Mucosa of rectum (tissue), 2 donors: ENCODE data around the gene ARHGAP45.
A peak's percentile ranks its signal among the peaks of the same experiment; 100 is the strongest.

ENCODE experiments used
- H3K27ac ChIP-seq, 2 donors: one replicate each; pipeline ENCODE4 v1.7.0; 2013; ENCODE audit warnings: inconsistent platforms in 2 of 2, low read depth in 2 of 2, low read length in 2 of 2
- H3K27me3 ChIP-seq, 2 donors: one replicate each; pipeline ENCODE4 v1.7.0; 2013; ENCODE audit warnings: low read length in 2 of 2; ENCODE audit not compliant: control insufficient read depth in 2 of 2, insufficient read depth in 2 of 2
- H3K36me3 ChIP-seq, 2 donors: one replicate each; pipeline ENCODE4 v1.7.0; 2013; ENCODE audit warnings: low read length in 2 of 2; ENCODE audit not compliant: control insufficient read depth in 2 of 2, insufficient read depth in 2 of 2
- H3K4me1 ChIP-seq, 2 donors: one replicate each; pipeline ENCODE4 v1.7.0; 2013; ENCODE audit warnings: low read length in 2 of 2, mild to moderate bottlenecking in 1 of 2; ENCODE audit not compliant: control insufficient read depth in 2 of 2, insufficient read depth in 2 of 2
- H3K4me3 ChIP-seq, 2 donors: one replicate each; pipeline ENCODE4 v1.7.0; 2013; ENCODE audit warnings: low read length in 2 of 2
- H3K9ac ChIP-seq, 2 donors: one replicate each; pipeline ENCODE4 v1.7.0; 2013; ENCODE audit warnings: low read length in 2 of 2, low read depth in 1 of 2, mild to moderate bottlenecking in 1 of 2
- H3K9me3 ChIP-seq, 2 donors: one replicate each; pipeline ENCODE4 v1.7.0; 2013; ENCODE audit warnings: low read length in 2 of 2; ENCODE audit not compliant: control insufficient read depth in 2 of 2
- donor health status: healthy.
- donor health status: Normal muscosa, but diverticular disease.

The ARHGAP45 gene

DNA sequence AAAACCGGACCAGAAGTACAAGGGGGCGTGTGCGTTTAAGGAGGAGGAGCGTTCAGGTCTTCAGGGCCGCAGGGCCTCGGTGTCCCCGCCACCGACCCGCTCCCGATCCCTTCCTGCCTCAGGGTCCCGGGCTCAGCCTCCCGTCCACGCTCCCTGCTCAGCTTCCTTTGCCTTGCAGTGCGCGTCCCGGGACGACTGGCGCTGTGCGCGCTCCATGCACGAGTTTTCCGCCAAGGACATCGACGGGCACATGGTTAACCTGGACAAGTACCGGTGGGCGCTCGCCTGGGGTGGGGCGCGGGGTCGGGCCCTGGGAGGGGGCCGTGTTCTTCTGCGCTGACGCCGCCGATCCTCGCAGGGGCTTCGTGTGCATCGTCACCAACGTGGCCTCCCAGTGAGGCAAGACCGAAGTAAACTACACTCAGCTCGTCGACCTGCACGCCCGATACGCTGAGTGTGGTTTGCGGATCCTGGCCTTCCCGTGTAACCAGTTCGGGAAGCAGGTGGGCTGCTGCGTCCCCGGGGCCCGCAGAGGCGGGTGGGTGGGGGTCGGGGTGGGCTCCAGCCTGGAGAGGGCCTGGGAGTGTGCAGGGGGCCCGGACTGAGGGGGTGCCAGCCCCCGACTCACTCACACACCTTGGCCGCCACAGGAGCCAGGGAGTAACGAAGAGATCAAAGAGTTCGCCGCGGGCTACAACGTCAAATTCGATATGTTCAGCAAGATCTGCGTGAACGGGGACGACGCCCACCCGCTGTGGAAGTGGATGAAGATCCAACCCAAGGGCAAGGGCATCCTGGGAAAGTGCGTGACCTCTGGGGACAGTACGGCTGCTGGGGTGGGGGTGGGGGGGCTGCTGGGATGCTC, 38.3 kb downstream of the ARHGAP45 start:
- Histone ChIP-seq H3K36me3 (peaks cover 0 to 6% of the 10 kb centered on the region in 2 donors), H3K27me3 (no peaks in the 10 kb centered on the region), H3K9ac (peak overlapping the region; percentile 70 to 90), H3K4me1 (peaks cover 24% of the 10 kb centered on the region in 2 donors), H3K27ac (peak overlapping the region; percentile 99), H3K9me3 (no peaks in the 10 kb centered on the region), H3K4me3 (peak overlapping the region; percentile 76 to 77)

DNA sequence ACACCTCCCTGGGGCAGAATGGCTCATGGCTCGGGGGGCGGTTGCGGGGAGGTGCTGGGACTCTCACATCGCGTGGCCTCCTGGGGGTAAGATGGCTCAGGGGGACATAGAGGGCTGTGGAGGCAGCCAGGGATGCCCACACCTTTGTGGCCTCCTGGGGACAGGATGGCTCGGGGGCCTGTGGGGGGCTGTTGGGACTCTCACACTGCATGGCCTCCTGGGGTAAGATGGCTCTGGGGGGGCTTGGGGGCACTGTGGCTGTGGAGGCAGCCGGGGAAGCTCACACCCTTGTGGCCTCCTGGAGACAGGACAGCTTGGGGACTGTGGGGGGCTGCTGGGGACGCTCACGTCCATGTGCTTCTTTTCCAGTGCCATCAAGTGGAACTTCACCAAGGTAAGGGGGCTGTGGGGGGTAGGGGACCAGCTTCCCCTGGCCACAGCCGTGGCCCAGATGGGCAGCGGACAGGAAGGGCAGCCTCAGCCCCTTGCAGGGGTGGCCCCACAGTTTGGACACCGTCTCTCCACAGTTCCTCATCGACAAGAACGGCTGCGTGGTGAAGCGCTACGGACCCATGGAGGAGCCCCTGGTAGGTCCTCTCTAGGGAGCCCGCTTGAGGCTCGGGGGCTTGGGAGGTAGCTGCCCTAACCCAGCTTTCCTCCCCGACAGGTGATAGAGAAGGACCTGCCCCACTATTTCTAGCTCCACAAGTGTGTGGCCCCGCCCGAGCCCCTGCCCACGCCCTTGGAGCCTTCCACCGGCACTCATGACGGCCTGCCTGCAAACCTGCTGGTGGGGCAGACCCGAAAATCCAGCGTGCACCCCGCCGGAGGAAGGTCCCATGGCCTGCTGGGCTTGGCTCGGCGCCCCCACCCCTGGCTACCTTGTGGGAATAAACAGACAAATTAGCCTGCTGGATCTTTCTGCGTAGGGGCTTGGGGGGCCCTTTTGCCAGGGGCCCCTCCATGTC, 39.2 kb downstream of the ARHGAP45 start:
- Histone ChIP-seq H3K9ac (no peak overlapping the region), H3K36me3 (peaks cover 3 to 11% of the 10 kb centered on the region in 2 donors), H3K4me1 (peaks cover 24% of the 10 kb centered on the region in 2 donors), H3K9me3 (no peaks in the 10 kb centered on the region), H3K4me3 (no peak overlapping the region), H3K27ac (no peak overlapping the region), H3K27me3 (no peaks in the 10 kb centered on the region)

DNA sequence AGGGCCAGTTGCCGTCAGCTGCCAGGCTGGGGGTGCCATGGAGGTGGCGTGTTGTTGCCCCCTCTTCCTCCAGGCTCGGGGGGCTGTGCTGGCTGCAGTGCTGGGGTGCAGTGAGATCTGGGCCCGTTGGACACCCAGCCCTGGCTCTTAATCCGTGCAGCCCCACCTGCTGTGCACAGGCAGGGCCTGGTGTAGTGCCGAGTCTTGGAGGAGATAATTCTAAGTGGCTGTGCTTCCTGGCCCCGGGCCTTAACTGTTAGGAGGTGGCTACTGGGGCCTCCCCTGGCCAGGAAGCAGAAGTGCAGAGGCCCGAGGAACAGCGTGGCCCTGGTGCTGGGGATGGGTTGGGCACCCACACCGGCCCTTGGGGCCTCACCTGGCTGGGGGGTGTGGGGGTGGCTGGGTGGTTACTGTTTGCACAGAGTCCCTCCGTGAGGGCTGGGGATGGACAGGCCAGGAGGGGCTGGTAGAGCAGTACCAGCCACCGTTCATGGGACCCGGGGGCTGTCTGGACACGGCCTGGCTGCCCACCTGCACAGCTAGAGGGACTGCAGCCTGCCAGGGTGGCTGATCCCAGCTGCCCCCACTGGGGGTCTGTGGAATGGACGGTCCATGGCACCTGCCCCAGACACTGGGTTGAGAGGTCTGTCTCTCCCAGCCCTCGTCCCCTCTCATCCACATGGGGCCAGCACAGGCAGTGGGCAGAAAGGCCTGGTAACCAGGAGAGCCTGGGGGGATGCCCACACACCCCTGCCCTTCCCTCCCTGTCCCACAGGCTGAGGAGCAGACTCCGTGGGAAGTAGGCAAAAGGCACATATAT, 40.1 kb downstream of the ARHGAP45 start:
- H3K4me3 ChIP-seq, result no peak overlapping the region
- H3K27ac ChIP-seq, result no peak overlapping the region
- H3K9me3 ChIP-seq, result no peaks in the 10 kb centered on the region
- peaks cover 3 to 11% of the 10 kb centered on the region in 2 donors for H3K36me3 ChIP-seq
- H3K27me3 ChIP-seq, result no peaks in the 10 kb centered on the region
- no peak overlapping the region for H3K9ac ChIP-seq
- H3K4me1 ChIP-seq, result peaks cover 15 to 22% of the 10 kb centered on the region in 2 donors

DNA sequence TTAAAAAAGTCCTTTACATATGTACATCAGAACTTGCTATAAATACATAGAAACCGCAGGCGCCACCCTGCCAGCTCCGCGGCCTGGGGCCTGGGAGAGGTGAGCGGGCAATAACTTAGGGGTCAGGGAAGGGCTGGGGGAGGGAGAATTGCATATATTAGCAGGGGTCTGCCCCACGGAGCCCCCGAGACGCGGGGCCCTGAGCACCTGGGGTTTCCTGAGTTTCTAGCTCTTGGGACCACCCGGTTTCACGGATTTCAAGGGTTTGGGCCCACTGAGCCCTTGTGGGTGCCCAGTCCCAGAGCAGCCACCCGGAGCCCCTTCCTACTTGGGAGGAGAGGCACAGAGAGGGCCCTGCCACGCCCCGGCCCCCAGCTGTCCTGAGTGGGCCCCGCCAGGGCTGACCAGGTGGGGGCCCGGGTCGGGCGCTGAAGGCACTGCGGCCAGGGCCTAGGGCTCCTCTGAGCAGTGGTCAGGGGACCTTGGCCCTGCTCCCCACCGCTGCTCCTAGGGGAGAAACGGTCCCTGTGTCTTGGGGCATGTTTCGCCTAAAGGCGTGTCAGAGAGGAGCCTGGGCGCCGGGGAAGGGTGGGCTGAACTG, 40.8 kb downstream of the ARHGAP45 start:
- peaks cover 3 to 13% of the 10 kb centered on the region in 2 donors for H3K36me3 ChIP-seq
- H3K27me3 ChIP-seq, result no peaks in the 10 kb centered on the region
- H3K9ac ChIP-seq, result no peak overlapping the region
- H3K27ac ChIP-seq, result no peak overlapping the region
- no peaks in the 10 kb centered on the region for H3K9me3 ChIP-seq
- peaks cover 15 to 22% of the 10 kb centered on the region in 2 donors for H3K4me1 ChIP-seq
- no peak overlapping the region for H3K4me3 ChIP-seq

DNA sequence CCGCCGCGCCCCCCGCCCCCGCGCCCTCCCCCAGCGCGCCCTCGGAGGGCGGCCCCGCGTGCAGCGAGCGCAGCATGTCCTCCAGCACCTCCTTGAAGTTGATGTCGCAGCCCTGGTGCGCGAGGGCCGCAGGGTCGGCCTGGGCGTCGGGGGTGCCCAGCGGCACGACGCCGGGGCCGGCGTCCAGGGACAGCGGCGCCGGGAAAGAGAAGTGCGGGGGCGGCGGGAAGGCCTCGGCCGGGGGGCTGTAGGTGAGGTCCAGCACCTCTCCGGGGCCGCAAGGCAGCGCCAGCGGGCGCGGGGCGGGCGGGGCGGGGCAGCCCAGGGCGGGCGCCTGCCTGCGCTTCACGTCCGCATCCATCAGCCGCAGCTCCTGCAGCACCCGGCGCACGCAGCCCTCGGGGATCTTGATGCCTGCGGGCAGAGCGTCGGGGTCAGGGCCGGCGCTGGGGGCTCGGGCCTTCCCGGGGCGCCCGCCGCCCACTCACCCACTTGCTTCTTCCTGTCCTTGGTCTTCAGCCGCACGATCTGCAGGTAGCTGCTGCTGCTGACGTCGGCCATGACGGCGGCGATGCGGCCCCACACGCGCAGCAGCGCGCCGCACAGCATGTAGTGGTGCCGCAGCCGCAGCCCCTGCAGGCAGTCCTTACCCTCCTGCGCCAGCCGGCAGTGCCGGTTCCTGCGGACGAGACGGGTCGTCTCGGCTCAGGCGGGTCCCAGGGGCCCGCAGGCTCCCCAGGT, 41.5 kb downstream of the ARHGAP45 start:
- H3K4me1 ChIP-seq, result peaks cover 11 to 22% of the 10 kb centered on the region in 2 donors

DNA sequence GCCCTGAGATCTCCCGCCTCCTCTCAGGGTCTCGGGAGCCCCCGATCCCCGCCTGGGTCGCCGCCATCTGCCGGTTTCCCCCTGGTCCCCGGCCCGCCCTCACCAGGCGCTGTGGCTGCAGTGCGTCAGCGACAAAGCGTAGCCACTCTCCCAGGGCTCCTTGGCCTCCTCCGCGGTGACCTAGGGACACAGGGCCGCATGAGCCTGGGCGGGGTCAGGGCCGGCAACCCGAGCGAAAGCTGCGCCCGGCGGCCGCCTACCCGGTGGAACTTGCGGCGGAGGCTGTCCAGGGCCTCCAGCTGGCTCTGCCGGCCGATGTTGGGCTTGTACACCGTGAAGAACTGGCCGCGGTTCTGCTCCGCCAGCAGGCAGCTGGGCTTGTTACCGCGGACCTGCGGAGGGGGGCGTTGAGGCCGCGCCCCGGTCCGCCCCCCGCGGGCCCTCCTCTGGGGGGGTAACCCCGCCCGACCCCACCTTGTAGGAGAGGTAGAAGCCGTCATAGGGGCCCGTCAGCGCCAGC, 42.1 kb downstream of the ARHGAP45 start:
- Histone ChIP-seq H3K9ac (no peak overlapping the region), H3K36me3 (peaks cover 5 to 18% of the 10 kb centered on the region in 2 donors), H3K27ac (no peak overlapping the region), H3K27me3 (no peaks in the 10 kb centered on the region), H3K4me1 (peaks cover 17 to 28% of the 10 kb centered on the region in 2 donors), H3K4me3 (no peak overlapping the region), H3K9me3 (no peaks in the 10 kb centered on the region)

More for the DNA sequence above, 41.5 kb downstream of the ARHGAP45 start:
- peaks cover 3 to 14% of the 10 kb centered on the region in 2 donors for H3K36me3 ChIP-seq
- no peak overlapping the region for H3K9ac ChIP-seq
- no peaks in the 10 kb centered on the region for H3K9me3 ChIP-seq
- no peaks in the 10 kb centered on the region for H3K27me3 ChIP-seq
- H3K4me3 ChIP-seq, result no peak overlapping the region
- H3K27ac ChIP-seq, result no peak overlapping the region

DNA sequence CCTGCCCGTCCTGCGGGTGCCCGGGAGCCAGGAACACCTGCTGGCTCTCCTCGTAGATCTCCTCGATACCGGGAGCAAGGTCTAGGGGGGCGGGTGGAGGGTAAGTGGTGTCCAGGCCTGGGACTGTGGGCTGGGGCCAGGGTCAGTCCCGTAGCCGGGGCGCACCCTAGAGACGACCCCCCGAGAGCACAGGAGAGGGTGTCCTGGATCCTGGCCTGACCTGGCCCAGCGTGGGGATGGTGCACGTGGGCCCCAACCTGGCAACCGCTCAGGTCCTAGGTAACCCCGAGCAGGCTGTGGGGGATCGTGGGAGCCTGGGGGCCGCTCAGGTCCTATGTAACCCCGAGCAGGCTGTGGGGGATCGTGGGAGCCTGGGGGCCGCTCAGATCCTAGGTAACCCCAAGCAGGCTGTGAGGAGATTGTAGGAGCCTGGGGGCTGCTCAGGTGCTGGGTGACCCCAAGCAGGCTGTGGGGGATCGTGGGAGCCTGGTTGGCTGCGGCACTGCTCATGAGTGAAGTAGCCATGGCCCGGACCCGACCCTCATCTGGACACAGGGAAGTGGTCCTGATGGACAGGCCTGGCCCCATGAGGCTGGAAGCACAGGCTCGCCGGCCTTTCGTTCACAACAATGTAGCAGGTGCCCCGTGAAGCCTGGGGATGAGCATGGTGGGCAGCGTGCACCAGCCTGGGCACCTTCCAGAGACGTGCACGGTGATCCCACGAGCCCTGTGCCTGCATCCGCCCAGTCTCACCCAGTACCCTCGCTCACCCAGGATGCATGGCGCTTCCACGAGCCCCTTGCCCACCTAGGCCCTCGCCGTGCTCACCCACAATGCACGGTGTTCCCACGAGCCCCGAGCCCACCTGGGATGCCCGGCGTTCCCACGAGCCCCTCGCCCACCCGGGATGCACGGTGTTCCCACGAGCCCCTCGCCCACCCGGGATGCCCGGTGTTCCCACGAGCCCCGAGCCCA, 43.0 kb downstream of the ARHGAP45 start:
- Histone ChIP-seq H3K36me3 (peaks cover 9 to 22% of the 10 kb centered on the region in 2 donors), H3K9ac (no peak overlapping the region), H3K27me3 (no peaks in the 10 kb centered on the region), H3K9me3 (no peaks in the 10 kb centered on the region), H3K4me1 (peaks cover 17 to 25% of the 10 kb centered on the region in 2 donors), H3K27ac (no peak overlapping the region), H3K4me3 (no peak overlapping the region)
